ENCODE measurements around the gene CAMK2G. TPM values are rescaled to one million over a fixed set of nuclear protein-coding genes. Genes with fewer than 3 reads are reported as not detected.
A peak's percentile ranks its signal among the peaks of the same experiment; 100 is the strongest.
"Not testable (repeated sequence)": the region's sequence is repeated elsewhere in the genome, so short reads cannot be mapped to it uniquely, and the experiment has no call there.

Gene CAMK2G
- 100 to 1,000 TPM in 1 of 4 donors, 10 to 100 TPM in 3; 72.0 to 131 (median 83.0) TPM for total RNA-seq

DNA sequence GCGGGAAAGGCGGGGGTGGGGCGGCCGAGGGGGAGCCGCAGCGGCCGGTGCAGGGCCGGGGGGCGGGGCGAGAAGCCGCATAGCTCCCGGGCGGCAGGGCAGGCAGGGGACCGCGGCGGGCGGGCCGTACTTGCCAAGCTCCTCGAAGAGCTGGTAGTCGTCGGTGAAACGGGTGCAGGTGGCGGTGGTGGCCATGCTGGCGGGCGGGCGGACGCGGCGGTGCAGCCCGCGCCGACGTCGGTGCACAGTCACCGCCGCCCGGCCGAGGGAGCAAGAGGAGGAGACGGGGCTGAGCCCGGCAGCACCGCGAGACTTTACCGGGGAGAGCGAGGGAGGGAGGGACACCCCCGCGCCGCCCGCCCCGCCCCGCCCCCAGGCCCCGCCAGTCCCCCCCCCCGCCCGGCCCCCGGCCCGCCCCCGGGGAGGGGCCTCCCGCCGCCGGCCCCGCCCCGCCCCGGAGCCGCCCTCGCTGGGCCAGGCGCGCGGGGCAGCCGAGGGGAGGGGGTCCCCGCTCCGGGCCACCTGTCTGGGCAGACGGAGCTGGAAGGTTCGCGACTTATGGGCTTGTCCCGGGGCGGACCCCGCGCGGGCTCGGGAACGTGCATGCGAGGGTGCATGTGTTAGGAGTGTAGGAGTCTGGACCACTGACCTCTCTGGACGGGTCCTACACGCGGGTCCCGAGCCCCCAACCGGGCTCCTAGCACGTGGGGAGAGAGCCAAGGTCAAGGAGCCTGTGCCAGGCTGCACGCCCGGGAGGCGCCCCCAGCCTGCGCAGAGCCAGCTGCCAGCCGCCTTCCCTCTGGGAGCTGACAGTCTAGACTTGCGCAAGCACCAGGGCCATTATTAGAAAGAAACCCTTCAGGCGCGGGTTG lies at the start of gene CAMK2G:
TSS of gene CAMK2G (minus strand) at position 289 of the 872 bp plus-strand sequence. CDS start at position 195, 94 bp downstream.
- TF ChIP-seq POLR2AphosphoS5 (IDR thresholded peaks at IDR 0.05) (peak; percentile 70 to 90 (median 81)), POLR2A (IDR thresholded peaks at IDR 0.05) (peak; percentile 71), EP300 (IDR thresholded peaks at IDR 0.05; ENCODE audit: low read depth) (no peak)
- TF ChIP-seq, protein P1, sequence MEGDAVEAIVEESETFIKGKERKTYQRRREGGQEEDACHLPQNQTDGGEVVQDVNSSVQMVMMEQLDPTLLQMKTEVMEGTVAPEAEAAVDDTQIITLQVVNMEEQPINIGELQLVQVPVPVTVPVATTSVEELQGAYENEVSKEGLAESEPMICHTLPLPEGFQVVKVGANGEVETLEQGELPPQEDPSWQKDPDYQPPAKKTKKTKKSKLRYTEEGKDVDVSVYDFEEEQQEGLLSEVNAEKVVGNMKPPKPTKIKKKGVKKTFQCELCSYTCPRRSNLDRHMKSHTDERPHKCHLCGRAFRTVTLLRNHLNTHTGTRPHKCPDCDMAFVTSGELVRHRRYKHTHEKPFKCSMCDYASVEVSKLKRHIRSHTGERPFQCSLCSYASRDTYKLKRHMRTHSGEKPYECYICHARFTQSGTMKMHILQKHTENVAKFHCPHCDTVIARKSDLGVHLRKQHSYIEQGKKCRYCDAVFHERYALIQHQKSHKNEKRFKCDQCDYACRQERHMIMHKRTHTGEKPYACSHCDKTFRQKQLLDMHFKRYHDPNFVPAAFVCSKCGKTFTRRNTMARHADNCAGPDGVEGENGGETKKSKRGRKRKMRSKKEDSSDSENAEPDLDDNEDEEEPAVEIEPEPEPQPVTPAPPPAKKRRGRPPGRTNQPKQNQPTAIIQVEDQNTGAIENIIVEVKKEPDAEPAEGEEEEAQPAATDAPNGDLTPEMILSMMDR (IDR thresholded peaks at IDR 0.05): no peak
- H3K36me3 ChIP-seq: no peaks in the 10 kb centered on the region
- peaks cover 20 to 52% (median 40%) of the 10 kb centered on the region in 4 donors for H3K4me1 ChIP-seq
- no peaks in the 10 kb centered on the region for H3K9me3 ChIP-seq
- 2% methylated on average over 51 of the region's 95 CpGs; no CpG with 5 or more reads in 1 of the 2 donors for WGBS, 2 donors (ENCODE audit: low coverage in 1 of 2)
- H3K4me3 ChIP-seq: peak within 1 kb of the TSS; percentile 80 to 96 (median 86)
- peak within 1 kb of the TSS; percentile 79 to 90 (median 88) for H3K27ac ChIP-seq
- in situ Hi-C loops (cut with MboI; ENCODE audit: low pct_ligation_motif_present in 1 of 4, low pct_unique_long_range_greater_than_20kb in 1 of 4, low sequenced_read_pairs in 3 of 4) (loop anchor here in 1 of 4 donors (25.0 kb wide), 1 partner anchor 213 kb away; no protein-coding TSS in a partner anchor), intact Hi-C loops (cut with DNase I; ENCODE audit: low total_unique reads) (no loop called here)
- peak; percentile 89 for DNase-seq
- H3K27me3 ChIP-seq: no peaks in the 10 kb centered on the region

GRCh38 chr10:73922864-73923133 lies 48.4 kb upstream of the CAMK2G start:
- no peak for DNase-seq
- Histone ChIP-seq H3K27me3 (no peaks in the 10 kb centered on the region), H3K9me3 (no peaks in the 10 kb centered on the region), H3K36me3 (no peaks in the 10 kb centered on the region), H3K27ac (no peak overlapping the region), H3K4me3 (no peak overlapping the region), H3K4me1 (peaks cover 0 to 7% (median 0%) of the 10 kb centered on the region in 4 donors)
- WGBS, 2 donors (ENCODE audit: low coverage in 1 of 2): 88 to 92% methylated on average over 1 to 2 of the region's 2 CpGs
- TF ChIP-seq, protein P1 (IDR thresholded peaks at IDR 0.05): no peak
- TF ChIP-seq EP300 (IDR thresholded peaks at IDR 0.05; ENCODE audit: low read depth): no peak
- no peak for TF ChIP-seq POLR2AphosphoS5 (IDR thresholded peaks at IDR 0.05)
- TF ChIP-seq POLR2A (IDR thresholded peaks at IDR 0.05): no peak
- intact Hi-C loops (cut with DNase I; ENCODE audit: low total_unique reads): no loop called here
- in situ Hi-C loops (cut with MboI; ENCODE audit: low pct_ligation_motif_present in 1 of 4, low pct_unique_long_range_greater_than_20kb in 1 of 4, low sequenced_read_pairs in 3 of 4): no loop called here

GRCh38 chr10:73922007-73922863 lies 47.9 kb upstream of the CAMK2G start:
- no peaks in the 10 kb centered on the region for H3K36me3 ChIP-seq
- no peak for DNase-seq
- 87% methylated on average over 4 to 6 of the region's 6 CpGs for WGBS, 2 donors (ENCODE audit: low coverage in 1 of 2)
- H3K27ac ChIP-seq: no peak overlapping the region
- no peaks in the 10 kb centered on the region for H3K9me3 ChIP-seq
- no peaks in the 10 kb centered on the region for H3K27me3 ChIP-seq
- no peak overlapping the region for H3K4me3 ChIP-seq
- intact Hi-C loops (cut with DNase I; ENCODE audit: low total_unique reads): no loop called here
- TF ChIP-seq, protein P1 (IDR thresholded peaks at IDR 0.05): no peak
- no peak for TF ChIP-seq EP300 (IDR thresholded peaks at IDR 0.05; ENCODE audit: low read depth)
- TF ChIP-seq POLR2A (IDR thresholded peaks at IDR 0.05): no peak
- TF ChIP-seq POLR2AphosphoS5 (IDR thresholded peaks at IDR 0.05): no peak
- in situ Hi-C loops (cut with MboI; ENCODE audit: low pct_ligation_motif_present in 1 of 4, low pct_unique_long_range_greater_than_20kb in 1 of 4, low sequenced_read_pairs in 3 of 4): no loop called here
- peaks cover 0 to 10% (median 1%) of the 10 kb centered on the region in 4 donors for H3K4me1 ChIP-seq

DNA sequence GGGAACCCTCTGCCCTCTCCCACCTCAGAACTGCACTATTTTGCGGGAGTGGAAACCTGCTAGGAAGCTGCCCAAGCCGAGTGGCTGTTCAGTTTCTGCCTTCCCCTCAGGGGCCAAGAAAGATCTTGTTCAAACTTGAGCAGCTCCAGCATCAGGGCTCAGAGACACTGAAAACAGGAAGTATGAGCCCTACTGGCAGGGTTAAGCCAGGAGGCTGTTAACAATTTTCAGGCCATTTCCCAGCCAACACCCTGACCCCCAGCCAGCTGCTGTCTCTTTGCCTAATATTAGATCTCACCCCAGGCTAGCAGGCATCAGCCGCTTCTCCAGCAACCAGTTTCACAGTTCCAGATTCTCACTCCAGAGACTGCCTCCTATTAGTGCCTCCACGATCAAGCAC lies 45.7 kb upstream of the CAMK2G start:
- Histone ChIP-seq H3K27ac (peak overlapping the region; percentile 27 to 71 (median 48)), H3K9me3 (no peaks in the 10 kb centered on the region)
- in situ Hi-C loops (cut with MboI; ENCODE audit: low pct_ligation_motif_present in 1 of 4, low pct_unique_long_range_greater_than_20kb in 1 of 4, low sequenced_read_pairs in 3 of 4): no loop called here

DNA sequence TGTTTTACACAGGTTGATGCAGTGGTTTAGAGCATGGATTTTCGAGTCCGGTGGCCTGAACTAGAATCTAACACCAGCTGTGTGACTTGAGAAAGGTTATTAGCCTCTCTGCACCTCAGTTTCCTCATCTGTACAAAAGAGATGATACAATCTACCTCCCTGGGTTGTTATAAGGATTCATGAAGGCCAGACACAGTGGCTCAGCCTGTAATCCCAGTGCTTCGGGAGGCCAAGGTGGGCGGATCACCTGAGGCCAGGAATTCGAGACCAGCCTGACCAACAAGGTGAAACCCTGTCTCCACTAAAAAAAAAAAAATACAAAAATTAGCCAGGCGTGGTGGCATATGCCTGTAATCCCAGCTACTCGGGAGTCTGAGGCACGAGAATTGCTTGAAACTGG lies 45.1 kb upstream of the CAMK2G start:
- H3K36me3 ChIP-seq; DNase-seq; intact Hi-C loops (cut with DNase I; ENCODE audit: low total_unique reads); H3K27me3 ChIP-seq; H3K9me3 ChIP-seq; H3K4me3 ChIP-seq; in situ Hi-C loops (cut with MboI; ENCODE audit: low pct_ligation_motif_present in 1 of 4, low pct_unique_long_range_greater_than_20kb in 1 of 4, low sequenced_read_pairs in 3 of 4): not testable (repeated sequence)
- WGBS, 2 donors (ENCODE audit: low coverage in 1 of 2): 85 to 91% methylated on average over 6 to 8 of the region's 8 CpGs
- peak overlapping the region; percentile 27 to 71 (median 48) for H3K27ac ChIP-seq
- peaks cover 0 to 26% (median 9%) of the 10 kb centered on the region in 4 donors for H3K4me1 ChIP-seq

More for the DNA sequence above, 45.7 kb upstream of the CAMK2G start:
- TF ChIP-seq POLR2A (IDR thresholded peaks at IDR 0.05) (no peak), POLR2AphosphoS5 (IDR thresholded peaks at IDR 0.05) (no peak), EP300 (IDR thresholded peaks at IDR 0.05; ENCODE audit: low read depth) (no peak)
- TF ChIP-seq, protein P1 (IDR thresholded peaks at IDR 0.05): no peak
- H3K4me3 ChIP-seq: no peak overlapping the region
- H3K27me3 ChIP-seq: no peaks in the 10 kb centered on the region
- peak; percentile 17 for DNase-seq
- peaks cover 0 to 26% (median 9%) of the 10 kb centered on the region in 4 donors for H3K4me1 ChIP-seq
- WGBS, 2 donors (ENCODE audit: low coverage in 1 of 2): 43 to 53% methylated on average over 4 of the region's 4 CpGs
- intact Hi-C loops (cut with DNase I; ENCODE audit: low total_unique reads): no loop called here
- H3K36me3 ChIP-seq: no peaks in the 10 kb centered on the region
